Glutamatergic neuron (in vitro differentiated cells): ENCODE results near the gene ZDHHC11B. TPM values are rescaled to one million over a fixed set of nuclear protein-coding genes. Genes with fewer than 3 reads are reported as not detected.

ENCODE experiments used
- DNase-seq: peaks from one replicate; pipeline ENCODE4 v3.0.0; 2022
- H3K27ac Mint-ChIP-seq: one replicate; pipeline ENCODE4 v1.8.0; 2020; ENCODE audit warnings: mild to moderate bottlenecking, mixed read lengths, inconsistent platforms; ENCODE audit not compliant: unreplicated experiment
- H3K27me3 Mint-ChIP-seq: one replicate; pipeline ENCODE4 v1.8.0; 2020; ENCODE audit warnings: mild to moderate bottlenecking, moderate library complexity, mixed read lengths, inconsistent platforms; ENCODE audit not compliant: unreplicated experiment
- H3K36me3 Mint-ChIP-seq: one replicate; pipeline ENCODE4 v1.8.0; 2020; ENCODE audit warnings: mild to moderate bottlenecking, mixed read lengths, inconsistent platforms; ENCODE audit not compliant: unreplicated experiment
- H3K4me1 Mint-ChIP-seq: one replicate; pipeline ENCODE4 v1.8.0; 2020; ENCODE audit warnings: mild to moderate bottlenecking, low read depth, mixed read lengths, inconsistent platforms; ENCODE audit not compliant: unreplicated experiment
- H3K4me3 Mint-ChIP-seq: one replicate; pipeline ENCODE4 v1.8.0; 2020; ENCODE audit warnings: mild to moderate bottlenecking, mixed read lengths, inconsistent platforms; ENCODE audit not compliant: unreplicated experiment
- H3K9me3 Mint-ChIP-seq: one replicate; pipeline ENCODE4 v1.8.0; 2020; ENCODE audit warnings: mild to moderate bottlenecking, moderate library complexity, mixed read lengths, inconsistent platforms; ENCODE audit not compliant: unreplicated experiment
- CTCF ChIP-seq: fragments of 200-600 bp; sonication (generic); IDR thresholded peaks from one replicate; pipeline ENCODE4 v1.5.0; 2021; ENCODE audit not compliant: partially characterized antibody, unreplicated experiment
- total RNA-seq: library from RNA; stranded (reverse); fragmentation: NEBNext Ultra II Directional; extraction: Animal tissue kit (Norgen Biotek cat#: 25700); gene quantifications from one replicate; pipeline ENCODE4 v1.2.1, GENCODE V29; 2021; ENCODE audit not compliant: unreplicated experiment

Gene ZDHHC11B
- total RNA-seq, 1 donor from 2014 or later, result 42.8 TPM

GRCh38 chr5:674630-675011, 109.9 kb downstream of the ZDHHC11B start:
- H3K9me3 Mint-ChIP-seq, result peaks cover 14% of the 10 kb centered on the region
- H3K4me1 Mint-ChIP-seq, result peaks cover 5% of the 10 kb centered on the region
- no peak overlapping the region for H3K27ac Mint-ChIP-seq
- no peak overlapping the region for H3K4me3 Mint-ChIP-seq
- no peak for TF ChIP-seq CTCF
- H3K27me3 Mint-ChIP-seq, result peaks cover 15% of the 10 kb centered on the region
- peak; percentile 36 for DNase-seq
- H3K36me3 Mint-ChIP-seq, result no peaks in the 10 kb centered on the region

GRCh38 chr5:673831-674629, 110.5 kb downstream of the ZDHHC11B start:
- Mint-ChIP-seq H3K4me1 (peaks cover 3% of the 10 kb centered on the region), H3K36me3 (no peaks in the 10 kb centered on the region), H3K27ac (no peak overlapping the region), H3K27me3 (peaks cover 15% of the 10 kb centered on the region), H3K4me3 (no peak overlapping the region), H3K9me3 (peaks cover 14% of the 10 kb centered on the region)
- DNase-seq, result peak; percentile 12
- TF ChIP-seq CTCF, result no peak

- Mint-ChIP-seq H3K27me3 (peaks cover 15% of the 10 kb centered on the region), H3K36me3 (no peaks in the 10 kb centered on the region), H3K27ac (peak overlapping the region; percentile 22), H3K4me3 (no peak overlapping the region), H3K9me3 (peaks cover 14% of the 10 kb centered on the region), H3K4me1 (peaks cover 3% of the 10 kb centered on the region)
- no peak for DNase-seq
- no peak for TF ChIP-seq CTCF
Measured at GRCh38 chr5:673161-673830, 111.2 kb downstream of the ZDHHC11B start.

- Mint-ChIP-seq H3K4me1 (peaks cover 3% of the 10 kb centered on the region), H3K27me3 (peaks cover 16% of the 10 kb centered on the region), H3K4me3 (no peak overlapping the region), H3K36me3 (no peaks in the 10 kb centered on the region), H3K9me3 (peaks cover 13% of the 10 kb centered on the region), H3K27ac (peak overlapping the region; percentile 22)
- TF ChIP-seq CTCF, result no peak
- peak; percentile 20 for DNase-seq
Measured at GRCh38 chr5:672329-673160, 112.0 kb downstream of the ZDHHC11B start.
